Endothelial cell of umbilical vein (primary cell): ENCODE data around the gene FBLN7. TPM values are rescaled to one million over a fixed set of nuclear protein-coding genes. Genes with fewer than 3 reads are reported as not detected.
A peak's percentile ranks its signal among the peaks of the same experiment; 100 is the strongest.

ENCODE experiments used
- BruUV-seq: library from RNA; stranded (reverse); fragments of 400-500 nt; replicated peaks from 2 replicates; lab custom pipeline; 2021; lab: Mats Ljungman, UMichigan
- CTCF ChIA-PET: fragments of 300-600, 350-600 bp; sonication (Branson Sonifier 250); formaldehyde crosslinking; loops from one replicate; lab custom pipeline; 2021; ENCODE audit warnings: antibody characterized with exemption, inconsistent platforms; lab: Charles Lee
- POLR2A ChIA-PET: fragments of 300-600, 350-600 bp; sonication (Branson Sonifier 250); formaldehyde crosslinking; loops from one replicate; lab custom pipeline; 2021; ENCODE audit warnings: antibody characterized with exemption, inconsistent platforms; lab: Charles Lee
- DNase-seq: peaks from one replicate; pipeline ENCODE4 v3.0.0-alpha.2; 2011; ENCODE audit warnings: low read depth, low spot score
- FAIRE-seq: peaks from 2 replicates; lab custom pipeline; 2011; peaks lifted over from hg19 to GRCh38; lab: Jason Lieb, UNC
- H2AFZ ChIP-seq: 2 replicates; pipeline ENCODE4 v1.6.0; 2012; ENCODE audit warnings: low read depth, low read length, control low read depth, inconsistent platforms
- H3K27ac ChIP-seq: 2 replicates; pipeline ENCODE4 v1.5.1; 2011; ENCODE audit warnings: low read depth, mild to moderate bottlenecking, control low read depth, low read length, moderate library complexity; ENCODE audit not compliant: insufficient read depth
- H3K27me3 ChIP-seq, 2 experiments: 2 replicates each; pipeline versions ENCODE4 v1.6.0 to v1.6.1; 2011; ENCODE audit warnings: low read length in 2 of 2, mixed read lengths in 1 of 2; ENCODE audit not compliant: control insufficient read depth in 2 of 2, insufficient read depth in 2 of 2
- H3K36me3 ChIP-seq, 2 experiments: 2 replicates in 1 of 2; 3 replicates in 1 of 2; pipeline ENCODE4 v1.5.1; 2011; ENCODE audit warnings: low read length in 2 of 2, mild to moderate bottlenecking in 1 of 2, moderate library complexity in 1 of 2; ENCODE audit not compliant: control insufficient read depth in 2 of 2, insufficient read depth in 2 of 2; ENCODE audit errors: extremely low read depth in 1 of 2
- H3K4me1 ChIP-seq: 3 replicates; pipeline ENCODE4 v1.5.1; 2011; ENCODE audit warnings: mild to moderate bottlenecking, low read length; ENCODE audit not compliant: control insufficient read depth, insufficient read depth; ENCODE audit errors: extremely low read depth
- H3K4me2 ChIP-seq: 2 replicates; pipeline ENCODE4 v1.6.1; 2011; ENCODE audit warnings: low read length, control low read depth, mixed read lengths; ENCODE audit not compliant: insufficient read depth
- H3K4me3 ChIP-seq, 3 experiments: fragments of 200-600 bp in 1 of 3; sonication (generic), shearing (Covaris generic) in 1 of 3; replicated peaks in 1 of 3; 2 replicates each; pipeline ENCODE4 v1.5.1; 2011 to 2016; ENCODE audit warnings: control low read depth in 3 of 3, low read length in 3 of 3, mild to moderate bottlenecking in 2 of 3, inconsistent platforms in 1 of 3, low read depth in 1 of 3, moderate library complexity in 1 of 3; ENCODE audit not compliant: insufficient read depth in 1 of 3
- H3K79me2 ChIP-seq: 2 replicates; pipeline ENCODE4 v1.6.0; 2012; ENCODE audit warnings: low read length, inconsistent platforms; ENCODE audit not compliant: control insufficient read depth, insufficient read depth
- H3K9ac ChIP-seq: replicated peaks from 2 replicates; pipeline ENCODE3; 2011; ENCODE audit warnings: low read length, control low read depth; ENCODE audit not compliant: insufficient read depth; ENCODE audit errors: extremely low read depth
- H3K9me1 ChIP-seq: replicated peaks from 3 replicates; pipeline ENCODE4 v1.6.0; 2011; ENCODE audit warnings: mild to moderate bottlenecking, low read length; ENCODE audit not compliant: control insufficient read depth, insufficient read depth; ENCODE audit errors: extremely low read depth
- H3K9me3 ChIP-seq: replicated peaks from 2 replicates; pipeline ENCODE4 v1.5.1; 2012; ENCODE audit warnings: low read length, inconsistent platforms; ENCODE audit not compliant: control insufficient read depth, insufficient read depth
- H4K20me1 ChIP-seq: replicated peaks from 2 replicates; pipeline ENCODE3; 2011; ENCODE audit warnings: mild to moderate bottlenecking, low read length; ENCODE audit not compliant: control insufficient read depth, insufficient read depth; ENCODE audit errors: extremely low read depth
- EZH2 ChIP-seq: IDR thresholded peaks from 2 replicates; pipeline ENCODE4 v1.6.1; 2012; ENCODE audit warnings: borderline replicate concordance, low read depth, mild to moderate bottlenecking, moderate library complexity, low read length, inconsistent platforms; ENCODE audit not compliant: severe bottlenecking
- GATA2 ChIP-seq: IDR thresholded peaks from 2 replicates; pipeline ENCODE4 v1.7.0; 2011; ENCODE audit warnings: low read depth, mild to moderate bottlenecking, moderate library complexity, mixed read lengths, low read length; ENCODE audit not compliant: insufficient read length, insufficient read depth
- JUN ChIP-seq: IDR thresholded peaks from 2 replicates; pipeline ENCODE4 v1.6.1; 2011; ENCODE audit warnings: borderline replicate concordance, low read depth; ENCODE audit not compliant: insufficient read length, insufficient read depth
- POLR2A ChIP-seq: IDR thresholded peaks from 2 replicates; pipeline ENCODE4 v1.6.1; 2012; ENCODE audit warnings: low read depth, mild to moderate bottlenecking, control low read depth, low read length
- POLR2AphosphoS5 ChIP-seq: IDR thresholded peaks from 2 replicates; pipeline ENCODE4 v1.6.1; 2012; ENCODE audit warnings: low read depth, mild to moderate bottlenecking, control low read depth, low read length, moderate library complexity; ENCODE audit not compliant: insufficient read depth
- dilution Hi-C: fragments of 300-500 bp; cut with MboI; formaldehyde crosslinking; loops from one replicate; pipeline ENCODE4 v1.15.0; 2019; ENCODE audit warnings: low sequenced_read_pairs; ENCODE audit not compliant: extremely low pct_ligation_motif_present
- intact Hi-C: fragments of 100-400 bp; cut with micrococcal nuclease; formaldehyde crosslinking; loops from one replicate; pipeline ENCODE4 v1.10.0; 2022
- polyA plus RNA-seq, 4 experiments: library from polyadenylated mRNA; depleted of rRNA in 3 of 4; stranded (reverse) in 3 of 4; unstranded in 1 of 4; fragments of >200 nt; gene quantifications; 2 replicates each; pipeline versions ENCODE4 v1.2.1 to v1.2.3, GENCODE V29; 2011 to 2012; ENCODE audit warnings: missing spikeins in 1 of 4
- total RNA-seq: library from RNA; stranded (reverse); gene quantifications from 2 replicates; pipeline ENCODE4 v1.2.3, GENCODE V29; 2021
- TF ChIP-seq, protein P1 (sequence below), 2 donors: IDR thresholded peaks; 1 replicate in 1 of 2; 2 replicates in 1 of 2; pipeline ENCODE4 v1.5.1; 2011; ENCODE audit warnings: low read length in 2 of 2, mild to moderate bottlenecking in 2 of 2, moderate library complexity in 2 of 2, control low read depth in 1 of 2, inconsistent platforms in 1 of 2, low read depth in 1 of 2; ENCODE audit not compliant: insufficient read depth in 1 of 2; ENCODE audit errors: extremely low read depth in 1 of 2

The FBLN7 gene
- total and polyA plus RNA-seq, 2 donors (not counting 3 experiments of a cell fraction or from before 2014, with no cell fraction given): 3.1 to 3.3 TPM

DNA sequence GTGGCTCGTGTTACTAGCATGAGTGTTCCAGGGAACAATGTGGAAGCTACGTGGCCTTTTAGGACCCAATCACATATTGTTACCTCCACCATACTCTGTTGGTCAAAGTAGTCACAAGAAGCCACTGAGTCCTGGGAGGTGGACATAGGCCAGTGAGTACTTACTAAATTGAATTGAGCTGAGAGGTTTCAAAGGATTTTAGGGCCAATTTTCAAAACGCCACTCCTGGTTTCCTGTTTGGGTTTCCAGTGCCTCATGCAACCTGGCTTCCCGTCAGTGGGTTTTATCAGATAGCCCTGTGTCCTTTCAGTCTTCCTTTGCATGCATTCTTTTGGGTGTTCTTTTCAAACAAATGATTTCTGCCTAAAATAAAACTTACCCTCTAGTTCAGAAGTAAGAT, 56.3 kb downstream of the FBLN7 start:
- Histone ChIP-seq H3K36me3 (no peaks in the 10 kb centered on the region), H3K4me1 (peaks cover 24% of the 10 kb centered on the region), H3K79me2 (no peaks in the 10 kb centered on the region), H4K20me1 (no peaks in the 10 kb centered on the region), H3K9me3 (no peaks in the 10 kb centered on the region), H3K4me2 (no peak overlapping the region), H3K4me3 (no peak overlapping the region), H3K27ac (no peak overlapping the region), H3K9ac (no peak overlapping the region), H3K9me1 (no peaks in the 10 kb centered on the region), H3K27me3 (no peaks in the 10 kb centered on the region), H2AFZ (no peak overlapping the region)
- BruUV-seq: no TSS peak
- TF ChIP-seq EZH2 (no peak), GATA2 (peak; percentile 22)
- dilution Hi-C loops (no loop called here), intact Hi-C loops (no loop called here)
- ChIA-PET CTCF (no interaction called here), POLR2A (no interaction called here)
- DNase-seq (no peak), FAIRE-seq (peak; percentile 60)

DNA sequence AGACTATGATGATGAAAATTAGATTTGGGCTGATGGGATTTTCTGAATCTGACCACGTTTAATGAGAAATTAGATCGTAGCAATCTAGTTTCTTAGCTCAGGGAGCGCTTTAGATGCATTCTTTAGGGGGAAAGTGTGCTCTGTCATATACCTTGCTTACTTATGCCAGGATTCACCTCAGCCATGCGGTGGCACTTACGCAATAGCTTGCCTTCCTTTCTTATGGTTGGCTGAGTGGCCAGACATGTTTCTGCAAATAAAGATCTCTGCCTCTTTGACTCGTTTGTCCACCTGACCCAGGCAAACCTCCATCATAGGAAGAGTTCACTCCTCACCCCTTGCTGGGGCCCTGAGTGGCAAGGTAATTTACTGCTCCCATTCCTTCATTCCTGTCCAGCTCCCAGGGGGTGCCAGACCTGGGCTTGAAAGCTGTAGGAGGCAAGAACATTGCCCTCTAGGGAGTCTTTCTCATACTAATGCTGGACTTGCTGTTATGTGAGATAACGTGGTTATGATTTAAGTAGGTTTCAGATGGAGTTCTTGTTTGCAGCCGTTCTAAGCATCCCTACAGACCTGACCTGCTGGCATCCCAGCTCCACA, 57.1 kb downstream of the FBLN7 start:
- Histone ChIP-seq H3K27ac (no peak overlapping the region), H3K4me1 (peaks cover 25% of the 10 kb centered on the region), H2AFZ (no peak overlapping the region), H3K79me2 (no peaks in the 10 kb centered on the region), H3K27me3 (no peaks in the 10 kb centered on the region), H3K4me2 (no peak overlapping the region), H3K36me3 (no peaks in the 10 kb centered on the region), H3K9me3 (no peaks in the 10 kb centered on the region), H3K9ac (no peak overlapping the region), H3K4me3 (no peak overlapping the region), H4K20me1 (no peaks in the 10 kb centered on the region), H3K9me1 (no peaks in the 10 kb centered on the region)
- no TSS peak for BruUV-seq
- CTCF ChIA-PET: no interaction called here
- peak; percentile 55 for FAIRE-seq
- DNase-seq: no peak
- intact Hi-C loops (no loop called here), dilution Hi-C loops (no loop called here)
- no peak for TF ChIP-seq EZH2
- TF ChIP-seq, protein P1, sequence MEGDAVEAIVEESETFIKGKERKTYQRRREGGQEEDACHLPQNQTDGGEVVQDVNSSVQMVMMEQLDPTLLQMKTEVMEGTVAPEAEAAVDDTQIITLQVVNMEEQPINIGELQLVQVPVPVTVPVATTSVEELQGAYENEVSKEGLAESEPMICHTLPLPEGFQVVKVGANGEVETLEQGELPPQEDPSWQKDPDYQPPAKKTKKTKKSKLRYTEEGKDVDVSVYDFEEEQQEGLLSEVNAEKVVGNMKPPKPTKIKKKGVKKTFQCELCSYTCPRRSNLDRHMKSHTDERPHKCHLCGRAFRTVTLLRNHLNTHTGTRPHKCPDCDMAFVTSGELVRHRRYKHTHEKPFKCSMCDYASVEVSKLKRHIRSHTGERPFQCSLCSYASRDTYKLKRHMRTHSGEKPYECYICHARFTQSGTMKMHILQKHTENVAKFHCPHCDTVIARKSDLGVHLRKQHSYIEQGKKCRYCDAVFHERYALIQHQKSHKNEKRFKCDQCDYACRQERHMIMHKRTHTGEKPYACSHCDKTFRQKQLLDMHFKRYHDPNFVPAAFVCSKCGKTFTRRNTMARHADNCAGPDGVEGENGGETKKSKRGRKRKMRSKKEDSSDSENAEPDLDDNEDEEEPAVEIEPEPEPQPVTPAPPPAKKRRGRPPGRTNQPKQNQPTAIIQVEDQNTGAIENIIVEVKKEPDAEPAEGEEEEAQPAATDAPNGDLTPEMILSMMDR (IDR thresholded peaks at IDR 0.05; ENCODE audit: extremely low read depth in 1 of 2, insufficient read depth in 1 of 2, low read depth in 1 of 2, low read length in 2 of 2): no peak
- no peak for TF ChIP-seq JUN
- no peak for TF ChIP-seq POLR2A
- TF ChIP-seq POLR2AphosphoS5: no peak
- POLR2A ChIA-PET: no interaction called here
